ENCODE data around the gene IRGC. TPM values are rescaled to one million over a fixed set of nuclear protein-coding genes. Genes with fewer than 3 reads are reported as not detected.

The IRGC gene
- total and polyA plus RNA-seq, 2 donors (not counting 3 experiments of a cell fraction or from before 2014, with no cell fraction given) = not detected

- H3K4me1 ChIP-seq (ENCODE audit: control insufficient read depth, extremely low read depth, insufficient read depth, low read length) = no peaks in the 10 kb centered on the region
- no peaks in the 10 kb centered on the region for H3K9me3 ChIP-seq (replicated peaks; ENCODE audit: control insufficient read depth, insufficient read depth, low read length)
- DNase-seq (ENCODE audit: low read depth, low spot score) (no peak), FAIRE-seq (no peak)
- H3K36me3 ChIP-seq (ENCODE audit: control insufficient read depth in 2 of 2, extremely low read depth in 1 of 2, insufficient read depth in 2 of 2, low read length in 2 of 2) = no peaks in the 10 kb centered on the region
- intact Hi-C loops (cut with micrococcal nuclease) (no loop called here), dilution Hi-C loops (cut with MboI; ENCODE audit: extremely low pct_ligation_motif_present, low sequenced_read_pairs) (no loop called here)
- H3K9me1 ChIP-seq (replicated peaks; ENCODE audit: control insufficient read depth, extremely low read depth, insufficient read depth, low read length) = no peaks in the 10 kb centered on the region
- no peaks in the 10 kb centered on the region for H4K20me1 ChIP-seq (replicated peaks; ENCODE audit: control insufficient read depth, extremely low read depth, insufficient read depth, low read length)
- ChIA-PET POLR2A (no interaction called here), CTCF (no interaction called here)
- no TSS peak for BruUV-seq (replicated peaks)
- no peak overlapping the region for H2AFZ ChIP-seq (ENCODE audit: low read depth, low read length)
- peaks cover 0 to 2% of the 10 kb centered on the region in 2 experiments for H3K27me3 ChIP-seq (ENCODE audit: control insufficient read depth in 2 of 2, insufficient read depth in 2 of 2, low read length in 2 of 2)
- no peak overlapping the region for H3K4me2 ChIP-seq (ENCODE audit: insufficient read depth, low read length)
- no peaks in the 10 kb centered on the region for H3K79me2 ChIP-seq (ENCODE audit: control insufficient read depth, insufficient read depth, low read length)
- TF ChIP-seq CTCF (IDR thresholded peaks at IDR 0.05; ENCODE audit: extremely low read depth in 1 of 2, insufficient read depth in 1 of 2, low read depth in 1 of 2, low read length in 2 of 2) = no peak
- TF ChIP-seq GATA2 (IDR thresholded peaks at IDR 0.05; ENCODE audit: insufficient read depth, insufficient read length, low read depth, low read length) = no peak
- no peak for TF ChIP-seq POLR2AphosphoS5 (IDR thresholded peaks at IDR 0.05; ENCODE audit: insufficient read depth, low read depth, low read length)
- no peak for TF ChIP-seq MYC (IDR thresholded peaks at IDR 0.05; ENCODE audit: low read depth, low read length)
- no peak for TF ChIP-seq JUN (IDR thresholded peaks at IDR 0.05; ENCODE audit: borderline replicate concordance, insufficient read depth, insufficient read length, low read depth)
- no peak for TF ChIP-seq MAX (IDR thresholded peaks at IDR 0.05; ENCODE audit: insufficient read depth, insufficient read length)
- no peak for TF ChIP-seq FOS (IDR thresholded peaks at IDR 0.05; ENCODE audit: borderline replicate concordance, insufficient read depth, low read length)
- TF ChIP-seq EZH2 (IDR thresholded peaks at IDR 0.05; ENCODE audit: borderline replicate concordance, low read depth, low read length, severe bottlenecking) = no peak
- TF ChIP-seq POLR2A (IDR thresholded peaks at IDR 0.05; ENCODE audit: low read depth, low read length) = no peak
- H3K4me3 ChIP-seq (replicated peaks in 1 of 3; ENCODE audit: insufficient read depth in 1 of 3, low read depth in 1 of 3, low read length in 3 of 3) = no peak overlapping the region
- H3K27ac ChIP-seq (ENCODE audit: insufficient read depth, low read depth, low read length) = no peak overlapping the region
- no peak overlapping the region for H3K9ac ChIP-seq (replicated peaks; ENCODE audit: extremely low read depth, insufficient read depth, low read length)
Measured at GRCh38 chr19:43683905-43684304, 32.0 kb upstream of the IRGC start.

Measured in endothelial cell of umbilical vein (primary cell).